IPS-18a (cell line): ENCODE measurements around the gene SUOX.
A peak's percentile ranks its signal among the peaks of the same experiment; 100 is the strongest.

Experiments used
- H3K27ac ChIP-seq: one replicate; pipeline ENCODE4 v1.5.1; 2013; ENCODE audit warnings: low read length
- H3K27me3 ChIP-seq: one replicate; pipeline ENCODE4 v1.6.1; 2013; ENCODE audit warnings: mild to moderate bottlenecking, low read length; ENCODE audit not compliant: control insufficient read depth, insufficient read depth
- H3K36me3 ChIP-seq: one replicate; pipeline ENCODE4 v1.6.1; 2013; ENCODE audit warnings: low read depth, low read length; ENCODE audit not compliant: control insufficient read depth
- H3K4me1 ChIP-seq: one replicate; pipeline ENCODE4 v1.6.1; 2013; ENCODE audit warnings: low read depth, low read length; ENCODE audit not compliant: control insufficient read depth
- H3K4me3 ChIP-seq: one replicate; pipeline ENCODE4 v1.5.1; 2013; ENCODE audit warnings: low read length
- H3K9ac ChIP-seq: one replicate; pipeline ENCODE4 v1.6.1; 2013; ENCODE audit warnings: mild to moderate bottlenecking, low read length, moderate library complexity
- H3K9me3 ChIP-seq: one replicate; pipeline ENCODE4 v1.6.1; 2013; ENCODE audit warnings: low read depth, low read length; ENCODE audit not compliant: control insufficient read depth

SUOX gene

DNA sequence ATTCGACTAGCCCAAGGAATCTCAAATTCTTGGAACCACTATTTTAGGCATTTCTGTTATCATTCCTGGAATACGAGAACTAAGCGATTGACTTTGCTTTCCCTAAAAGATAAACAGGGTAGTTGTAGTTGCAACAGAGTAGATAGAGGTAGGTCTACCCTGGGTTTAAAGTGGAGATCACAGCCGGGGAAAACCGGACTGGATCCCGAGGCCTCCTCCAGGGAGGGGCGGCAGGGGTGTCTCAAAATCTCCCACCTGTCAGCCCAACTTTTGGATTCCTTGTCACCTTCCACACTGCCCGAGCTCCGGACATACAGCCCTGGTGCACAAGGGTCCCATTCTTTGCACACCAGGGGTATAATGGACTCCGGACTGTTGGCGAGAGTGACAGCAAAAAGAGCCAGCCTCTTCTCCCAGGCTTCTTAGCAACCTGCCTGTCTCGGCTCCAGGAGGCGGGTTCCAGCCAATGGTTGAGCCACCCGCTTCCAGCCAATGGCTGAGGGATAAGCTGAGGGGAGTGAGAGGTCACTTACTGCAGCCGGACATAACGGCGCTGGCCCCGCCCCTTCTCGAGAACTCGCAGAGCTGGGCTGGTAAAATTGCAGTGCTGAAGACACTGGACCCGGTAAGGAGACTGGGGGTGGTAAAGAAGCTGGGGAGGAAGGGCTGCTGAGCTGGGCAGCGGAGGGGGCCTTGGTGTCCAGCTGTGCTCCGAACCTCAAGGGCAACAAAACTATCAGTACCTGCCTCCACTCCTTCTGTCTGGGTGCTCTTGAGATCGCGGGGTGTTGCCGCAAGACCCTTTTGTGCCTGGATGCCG is at the start of gene SUOX:
TSS of gene SUOX (plus strand) at position 562 of the 820 bp plus-strand sequence. CDS start 4,946 bp downstream, outside the sequence.
- no peaks in the 10 kb centered on the region for H3K27me3 ChIP-seq
- H3K4me3 ChIP-seq, result peak within 1 kb of the TSS; percentile 83
- H3K9ac ChIP-seq, result peak within 1 kb of the TSS; percentile 78
- no peaks in the 10 kb centered on the region for H3K9me3 ChIP-seq
- no peaks in the 10 kb centered on the region for H3K4me1 ChIP-seq
- peaks cover 21% of the 10 kb centered on the region for H3K36me3 ChIP-seq
- peak within 1 kb of the TSS; percentile 67 for H3K27ac ChIP-seq

DNA sequence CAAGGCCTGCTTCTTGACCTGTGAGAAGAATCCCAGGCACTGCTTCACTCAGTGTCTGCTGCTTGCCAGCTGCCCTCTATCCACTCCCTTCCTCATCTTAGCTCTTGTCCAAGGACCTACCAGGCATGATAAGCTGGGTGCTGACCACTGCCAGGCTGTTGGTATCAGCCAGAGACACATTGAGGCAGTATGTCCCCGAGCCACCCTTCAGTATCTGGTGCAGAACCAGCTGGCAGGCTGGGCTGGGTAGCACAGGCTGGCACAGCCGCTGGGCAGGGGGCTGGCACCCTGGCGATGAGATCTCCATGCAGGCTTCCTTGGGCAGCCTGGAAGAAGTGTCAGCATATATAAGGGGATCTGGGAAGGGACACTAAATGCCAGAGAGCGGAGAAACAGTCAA is 41.7 kb upstream of the SUOX start:
- H3K27ac ChIP-seq, result no peak overlapping the region
- no peak overlapping the region for H3K4me3 ChIP-seq
- H3K4me1 ChIP-seq, result no peaks in the 10 kb centered on the region
- no peak overlapping the region for H3K9ac ChIP-seq
- no peaks in the 10 kb centered on the region for H3K27me3 ChIP-seq
- peaks cover 62% of the 10 kb centered on the region for H3K36me3 ChIP-seq
- no peaks in the 10 kb centered on the region for H3K9me3 ChIP-seq

DNA sequence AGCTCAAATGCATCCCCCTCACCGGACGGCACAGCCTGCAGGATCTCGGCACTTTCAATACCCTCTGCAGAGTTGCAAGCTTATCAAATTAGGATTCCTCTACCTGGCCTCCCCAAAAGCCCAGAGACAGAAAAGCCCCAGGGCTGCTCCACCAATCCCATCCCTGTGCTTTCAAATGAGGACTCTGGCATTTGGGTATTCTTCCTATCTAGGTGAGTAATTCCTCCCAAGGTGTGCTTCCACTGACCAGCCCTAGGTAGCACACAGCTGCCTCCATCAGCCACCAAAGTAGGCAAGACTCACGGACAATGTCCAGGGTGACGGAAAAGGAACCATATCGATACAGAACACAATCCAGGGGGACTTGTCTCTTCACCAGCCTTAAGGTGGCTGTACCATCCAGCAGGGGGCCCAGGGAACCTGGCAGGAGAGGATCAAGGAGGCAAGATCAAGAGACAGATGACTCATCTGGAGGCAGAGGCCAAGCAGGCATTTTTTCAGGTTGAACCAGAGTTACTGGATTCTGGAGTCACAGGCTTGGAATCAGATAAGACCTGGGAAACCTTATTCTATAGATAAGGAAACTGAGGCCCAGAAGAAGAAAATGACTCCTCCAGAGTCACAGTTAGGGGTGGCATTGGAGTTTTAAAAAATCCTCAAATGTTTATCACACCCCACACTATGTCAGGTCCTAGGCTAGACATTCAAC is 41.1 kb upstream of the SUOX start:
- no peaks in the 10 kb centered on the region for H3K9me3 ChIP-seq
- H3K9ac ChIP-seq, result no peak overlapping the region
- H3K27ac ChIP-seq, result no peak overlapping the region
- H3K4me1 ChIP-seq, result no peaks in the 10 kb centered on the region
- H3K36me3 ChIP-seq, result peaks cover 62% of the 10 kb centered on the region
- no peaks in the 10 kb centered on the region for H3K27me3 ChIP-seq
- H3K4me3 ChIP-seq, result no peak overlapping the region

DNA sequence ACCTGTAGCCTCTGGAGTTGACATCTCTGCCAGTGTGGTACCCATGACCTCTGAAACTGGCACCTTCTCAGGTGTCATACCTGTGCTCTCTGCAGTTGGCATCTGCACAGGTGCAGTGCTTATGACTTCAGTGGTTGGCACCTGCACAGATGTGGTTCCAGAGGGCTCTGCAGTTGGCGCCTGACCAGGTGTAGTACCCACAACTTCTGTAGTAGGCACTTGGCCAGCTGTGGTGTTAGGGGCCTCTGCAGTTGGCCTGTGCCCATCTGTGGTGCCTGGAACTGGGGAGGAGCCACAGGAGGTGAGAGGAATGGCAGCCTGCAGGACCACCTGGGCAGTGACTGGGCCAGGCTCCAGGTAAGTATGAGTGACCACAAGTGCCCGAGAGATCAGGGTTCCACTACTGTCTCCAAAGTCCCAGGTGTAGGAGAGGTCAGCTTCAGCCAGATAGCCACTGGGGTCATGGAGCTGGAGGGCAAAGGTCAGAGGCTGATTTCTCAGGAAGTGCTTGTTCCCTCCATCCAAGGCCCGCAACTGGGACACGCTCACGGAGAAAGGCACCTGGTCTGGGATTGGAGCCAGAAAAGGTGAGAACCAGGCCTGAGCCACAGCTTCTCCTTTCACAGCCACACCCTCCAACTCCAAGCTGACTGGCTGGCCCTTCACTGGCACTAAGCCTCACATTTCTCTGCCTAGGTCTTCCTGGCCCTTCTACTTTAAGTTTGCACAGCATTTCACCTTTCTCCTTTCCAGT is 39.8 kb upstream of the SUOX start:
- H3K4me3 ChIP-seq, result no peak overlapping the region
- H3K4me1 ChIP-seq, result no peaks in the 10 kb centered on the region
- H3K9ac ChIP-seq, result no peak overlapping the region
- H3K27me3 ChIP-seq, result no peaks in the 10 kb centered on the region
- peaks cover 56% of the 10 kb centered on the region for H3K36me3 ChIP-seq
- no peaks in the 10 kb centered on the region for H3K9me3 ChIP-seq
- no peak overlapping the region for H3K27ac ChIP-seq

DNA sequence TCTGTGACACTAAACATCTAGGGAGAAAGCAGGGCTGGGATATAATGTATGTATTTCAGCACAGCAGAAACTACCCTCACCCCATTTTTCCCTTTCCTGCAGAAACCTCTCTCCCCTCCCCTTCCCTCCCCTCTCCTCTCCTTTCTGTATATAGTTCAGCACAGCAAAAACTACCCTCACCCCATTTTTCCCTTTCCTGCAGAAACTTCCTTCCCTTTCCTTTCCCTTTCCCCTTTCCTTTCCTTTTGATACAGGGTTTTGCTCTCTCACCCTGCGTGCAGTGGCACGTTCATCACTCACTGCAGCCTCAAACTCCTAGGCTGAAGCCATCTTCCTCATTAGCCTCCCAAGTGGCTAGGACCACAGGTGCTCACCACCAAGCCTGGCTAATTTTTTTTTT is 33.3 kb upstream of the SUOX start:
- no peak overlapping the region for H3K9ac ChIP-seq
- H3K9me3 ChIP-seq, result no peaks in the 10 kb centered on the region
- peaks cover 13% of the 10 kb centered on the region for H3K4me1 ChIP-seq
- H3K36me3 ChIP-seq, result peaks cover 11% of the 10 kb centered on the region
- no peaks in the 10 kb centered on the region for H3K27me3 ChIP-seq
- no peak overlapping the region for H3K4me3 ChIP-seq
- no peak overlapping the region for H3K27ac ChIP-seq

DNA sequence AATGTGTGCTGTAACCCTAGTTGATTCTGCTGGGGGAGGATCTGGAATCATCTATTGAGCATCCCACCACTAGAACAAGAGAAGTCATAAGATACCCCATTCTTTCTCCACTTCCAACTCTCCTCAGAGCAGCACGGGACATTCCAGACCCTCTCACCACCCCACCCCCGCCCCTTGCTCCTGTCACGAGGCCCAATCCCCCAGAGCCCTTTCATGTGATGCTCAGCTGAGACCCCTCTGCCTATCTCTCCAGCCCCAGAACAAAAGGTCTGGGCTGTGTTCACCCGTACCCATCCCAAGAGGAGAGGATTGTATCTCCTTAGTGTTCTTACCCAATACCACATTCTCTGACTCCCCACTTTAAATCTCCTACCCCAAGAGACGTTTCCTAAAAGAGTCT is 31.8 kb upstream of the SUOX start:
- Histone ChIP-seq H3K4me1 (peaks cover 13% of the 10 kb centered on the region), H3K9me3 (no peaks in the 10 kb centered on the region), H3K27ac (peak overlapping the region; percentile 40), H3K4me3 (peak overlapping the region; percentile 88), H3K36me3 (peaks cover 22% of the 10 kb centered on the region), H3K9ac (peak overlapping the region; percentile 79), H3K27me3 (no peaks in the 10 kb centered on the region)

DNA sequence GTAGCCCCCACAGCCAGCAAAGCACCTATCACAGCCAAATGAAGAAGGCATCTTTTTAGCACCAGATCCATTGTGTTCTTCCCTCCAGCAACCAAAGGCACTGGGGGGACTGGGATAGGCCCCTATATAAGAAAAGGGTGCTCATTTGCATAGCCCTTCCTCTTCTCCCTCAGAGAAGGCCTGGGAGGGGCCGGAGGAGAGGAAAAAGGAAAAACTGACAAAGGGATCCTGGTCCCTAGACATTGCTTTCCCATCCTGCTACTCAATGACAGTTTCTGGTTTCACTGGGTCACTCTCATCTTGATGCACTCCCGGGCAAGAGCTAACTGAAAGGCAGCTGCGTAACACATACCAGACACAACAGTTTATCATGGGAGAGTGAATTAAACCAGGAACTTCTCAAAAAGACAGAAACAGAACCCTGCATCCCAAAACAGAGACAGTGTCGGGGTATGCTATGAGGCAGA is 31.1 kb upstream of the SUOX start, which contains the start of gene PMEL:
TSS of gene PMEL (minus strand) at position 102 of the 467 bp plus-strand sequence. CDS start at position 71, 31 bp downstream.
- Histone ChIP-seq H3K27ac (peak within 1 kb of the TSS; percentile 40), H3K9me3 (no peaks in the 10 kb centered on the region), H3K36me3 (peaks cover 22% of the 10 kb centered on the region), H3K4me3 (peak within 1 kb of the TSS; percentile 88), H3K4me1 (peaks cover 13% of the 10 kb centered on the region), H3K27me3 (no peaks in the 10 kb centered on the region), H3K9ac (peak within 1 kb of the TSS; percentile 79)

DNA sequence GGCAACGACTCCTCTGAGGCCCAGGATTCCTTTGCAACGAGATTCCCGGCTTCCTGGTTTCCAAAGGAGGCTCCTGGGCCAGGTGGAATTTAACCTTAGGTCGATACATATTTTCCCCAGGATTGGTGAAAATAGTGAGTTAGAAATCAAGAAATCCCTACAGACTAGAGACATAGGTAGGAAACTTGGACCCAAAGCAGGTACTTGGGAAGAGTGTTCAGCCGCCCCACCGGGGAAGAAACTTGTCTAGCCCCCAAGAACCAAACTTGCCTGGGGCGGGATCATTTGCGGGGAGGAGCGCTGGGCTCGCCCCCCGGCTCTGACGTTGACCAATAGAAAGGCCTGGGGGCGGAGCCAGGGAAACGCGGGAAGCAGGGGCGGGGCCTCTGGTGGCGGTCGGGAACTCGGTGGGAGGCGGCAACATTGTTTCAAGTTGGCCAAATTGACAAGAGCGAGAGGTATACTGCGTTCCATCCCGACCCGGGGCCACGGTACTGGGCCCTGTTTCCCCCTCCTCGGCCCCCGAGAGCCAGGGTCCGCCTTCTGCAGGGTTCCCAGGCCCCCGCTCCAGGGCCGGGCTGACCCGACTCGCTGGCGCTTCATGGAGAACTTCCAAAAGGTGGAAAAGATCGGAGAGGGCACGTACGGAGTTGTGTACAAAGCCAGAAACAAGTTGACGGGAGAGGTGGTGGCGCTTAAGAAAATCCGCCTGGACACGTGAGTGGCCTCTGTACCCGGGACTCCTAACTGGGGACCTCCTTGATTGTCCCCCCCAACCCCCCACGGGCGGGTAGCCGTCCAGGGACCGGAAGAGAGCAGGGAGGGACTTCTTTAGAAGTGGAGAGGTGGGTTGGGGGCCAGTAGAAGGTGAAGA is 30.4 kb upstream of the SUOX start, which contains the start of gene CDK2:
TSS of gene CDK2 (plus strand) at position 423 of the 874 bp plus-strand sequence. CDS start at position 602, 179 bp downstream.
- Histone ChIP-seq H3K36me3 (peaks cover 23% of the 10 kb centered on the region), H3K4me1 (peaks cover 13% of the 10 kb centered on the region), H3K4me3 (peak within 1 kb of the TSS; percentile 88), H3K27me3 (no peaks in the 10 kb centered on the region), H3K27ac (peak within 1 kb of the TSS; percentile 40), H3K9ac (peak within 1 kb of the TSS; percentile 79), H3K9me3 (no peaks in the 10 kb centered on the region)

DNA sequence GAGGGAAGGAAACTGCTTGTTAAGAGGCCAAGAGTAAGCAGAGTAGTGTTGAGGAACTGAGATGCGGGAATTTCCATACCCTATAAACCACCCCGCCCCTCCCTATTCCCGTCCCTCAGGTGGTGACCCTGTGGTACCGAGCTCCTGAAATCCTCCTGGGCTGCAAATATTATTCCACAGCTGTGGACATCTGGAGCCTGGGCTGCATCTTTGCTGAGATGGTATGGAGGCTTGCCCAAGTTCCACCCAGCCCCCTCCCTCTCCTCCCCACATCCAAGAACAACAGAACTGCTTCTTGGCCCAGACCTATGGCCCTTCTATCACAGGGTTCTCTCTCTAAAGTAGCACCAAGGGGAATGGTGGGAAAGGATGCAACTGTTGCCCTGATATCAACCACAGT is 27.7 kb upstream of the SUOX start:
- Histone ChIP-seq H3K9me3 (no peaks in the 10 kb centered on the region), H3K9ac (no peak overlapping the region), H3K4me1 (peaks cover 18% of the 10 kb centered on the region), H3K27me3 (no peaks in the 10 kb centered on the region), H3K36me3 (peaks cover 28% of the 10 kb centered on the region), H3K27ac (no peak overlapping the region), H3K4me3 (no peak overlapping the region)

DNA sequence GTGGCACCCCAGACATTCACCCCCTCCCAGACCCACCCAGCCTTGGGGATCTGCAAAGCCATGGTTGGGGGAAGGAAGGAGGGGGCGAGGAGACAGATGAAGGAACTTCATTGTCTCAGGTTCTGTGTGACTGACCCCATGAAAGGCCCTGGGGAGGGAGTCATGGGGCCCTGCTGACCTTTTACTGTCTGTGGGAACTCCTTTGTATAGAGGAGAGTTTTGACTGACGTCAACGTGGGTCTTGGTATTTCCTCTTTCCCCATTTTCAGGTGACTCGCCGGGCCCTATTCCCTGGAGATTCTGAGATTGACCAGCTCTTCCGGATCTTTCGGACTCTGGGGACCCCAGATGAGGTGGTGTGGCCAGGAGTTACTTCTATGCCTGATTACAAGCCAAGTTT is 26.3 kb upstream of the SUOX start:
- no peaks in the 10 kb centered on the region for H3K9me3 ChIP-seq
- H3K4me3 ChIP-seq, result no peak overlapping the region
- no peak overlapping the region for H3K9ac ChIP-seq
- peaks cover 28% of the 10 kb centered on the region for H3K36me3 ChIP-seq
- peaks cover 13% of the 10 kb centered on the region for H3K4me1 ChIP-seq
- H3K27me3 ChIP-seq, result no peaks in the 10 kb centered on the region
- no peak overlapping the region for H3K27ac ChIP-seq
